CD1c-positive myeloid dendritic cell (primary cell): ENCODE measurements around the gene LTF.
"Not testable (repeated sequence)": the region's sequence is repeated elsewhere in the genome, so short reads cannot be mapped to it uniquely, and the experiment has no call there.

Source experiments
- DNase-seq: peaks from one replicate; pipeline ENCODE4 v3.0.0-alpha.2; 2016; ENCODE audit errors: extremely low spot score

Gene LTF

GRCh38 chr3:46464326-46465195 lies at the start of gene LTF:
LTF (minus strand) TSS chr3:46464905; CDS start chr3:46464867, 38 bp downstream.
- DNase-seq, result no peak

- DNase-seq, result no peak
These were observed 47.6 kb upstream of the LTF start for GRCh38 chr3:46512191-46512749.

- DNase-seq, result no peak
These were observed 45.0 kb upstream of the LTF start for GRCh38 chr3:46509661-46510187.

- no peak for DNase-seq
These were observed 44.3 kb upstream of the LTF start for GRCh38 chr3:46508850-46509591.

GRCh38 chr3:46506526-46506925 lies 41.8 kb upstream of the LTF start:
- DNase-seq, result no peak

GRCh38 chr3:46505953-46506352 lies 41.2 kb upstream of the LTF start:
- DNase-seq, result no peak

- DNase-seq, result no peak
These were observed 40.1 kb upstream of the LTF start for GRCh38 chr3:46504789-46505188.

GRCh38 chr3:46503200-46503874 lies 38.6 kb upstream of the LTF start:
- DNase-seq, result no peak

- no peak for DNase-seq
These were observed 37.0 kb upstream of the LTF start for GRCh38 chr3:46501702-46502101.

GRCh38 chr3:46500656-46501635 lies 36.2 kb upstream of the LTF start:
- peak; percentile 6 for DNase-seq

- no peak for DNase-seq
These were observed 34.3 kb upstream of the LTF start for GRCh38 chr3:46498916-46499519.

- no peak for DNase-seq
These were observed 33.0 kb upstream of the LTF start, which contains the start of gene RTP3 for GRCh38 chr3:46497556-46498265. RTP3 (plus strand) TSS chr3:46497976; CDS start chr3:46498063, 87 bp downstream.

- DNase-seq, result peak; percentile 27
These were observed 32.2 kb upstream of the LTF start for GRCh38 chr3:46496746-46497555.

- DNase-seq, result no peak
These were observed 31.3 kb upstream of the LTF start for GRCh38 chr3:46495901-46496456.

GRCh38 chr3:46494491-46494890 lies 29.8 kb upstream of the LTF start:
- not testable (repeated sequence) for DNase-seq

- DNase-seq, result no peak
These were observed 28.3 kb upstream of the LTF start for GRCh38 chr3:46492890-46493547.
